ENCODE measurements around the gene SLC4A2.

The SLC4A2 gene

DNA sequence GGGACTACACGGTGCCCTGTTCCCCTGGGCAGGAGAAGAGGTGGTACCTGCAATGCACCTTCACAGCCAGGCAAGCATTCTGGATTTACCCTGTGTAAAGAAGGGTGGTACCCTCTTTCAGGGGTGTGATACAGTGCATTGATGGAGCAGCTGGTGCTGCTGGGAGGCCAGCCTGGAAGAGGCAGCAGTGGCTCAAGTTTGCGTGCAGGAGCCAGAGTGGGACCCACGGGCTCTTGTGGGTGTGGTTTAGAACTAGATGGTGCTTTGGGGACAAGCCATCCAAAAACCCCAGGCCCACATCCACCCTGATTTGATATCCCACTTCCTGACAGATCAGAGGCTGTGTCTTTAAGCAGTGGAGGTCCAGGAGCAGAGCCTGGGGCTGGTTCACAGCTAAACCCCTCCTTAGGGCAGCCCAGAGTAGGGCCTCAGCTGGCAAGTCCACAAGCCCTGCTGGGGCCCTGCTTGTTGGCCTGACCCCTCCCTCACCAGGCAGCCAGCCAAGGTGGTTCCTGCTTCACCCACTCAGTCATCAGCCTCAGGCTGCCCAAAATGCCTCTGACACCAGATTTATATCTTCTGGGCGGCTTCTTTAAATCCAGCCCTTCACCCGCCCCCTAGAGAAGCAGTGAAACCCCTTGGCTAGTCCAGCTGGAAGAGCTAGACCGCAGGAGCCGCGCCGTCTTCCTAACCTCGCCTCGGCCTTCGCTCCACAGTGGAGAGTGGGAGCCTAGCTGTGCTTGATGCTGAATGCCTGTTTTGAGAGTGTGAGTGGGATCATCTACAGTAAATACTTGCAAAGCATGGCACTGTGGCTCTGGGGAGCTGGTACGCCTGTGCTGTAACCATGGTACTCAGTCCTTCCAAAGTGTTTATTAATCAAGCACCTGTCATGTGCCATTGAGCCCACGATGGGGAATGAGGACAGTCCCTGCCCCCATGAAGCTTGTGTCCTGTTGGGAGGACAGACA lies 12.5 kb upstream of the SLC4A2 start:
- DNase-seq = no peak

GRCh38 chr7:151047976-151048815 lies 11.2 kb upstream of the SLC4A2 start, which contains the start of gene ASIC3:
Gene ASIC3 (plus strand): TSS chr7:151048531. CDS start chr7:151048886, 355 bp downstream.
- DNase-seq = no peak

- DNase-seq = no peak
These were observed 10.4 kb upstream of the SLC4A2 start for GRCh38 chr7:151048911-151049463.

- DNase-seq = peak; percentile 57
These were observed 8.3 kb upstream of the SLC4A2 start for GRCh38 chr7:151051108-151051507.

GRCh38 chr7:151053096-151053495 lies 6.3 kb upstream of the SLC4A2 start:
- no peak for DNase-seq

DNA sequence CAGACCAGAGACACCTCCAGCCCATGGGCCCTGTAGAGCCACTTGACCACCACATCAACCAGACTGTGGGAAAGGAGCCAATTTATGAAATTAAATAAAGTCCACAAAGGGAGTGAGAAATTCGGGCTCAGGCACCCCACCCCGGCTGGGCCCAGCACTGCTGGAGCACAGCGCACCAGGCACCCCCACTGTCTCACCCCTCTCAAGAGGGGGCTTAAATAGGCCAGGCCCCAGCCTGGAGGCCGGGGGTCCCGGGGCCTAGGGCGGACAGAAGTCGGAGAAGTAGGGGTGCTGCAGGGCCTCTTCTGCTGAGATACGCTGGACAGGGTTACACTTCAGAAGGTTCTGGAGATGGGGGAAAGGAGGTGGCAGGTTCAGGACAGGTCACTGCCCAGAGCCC lies 5.6 kb upstream of the SLC4A2 start:
- no peak for DNase-seq

DNA sequence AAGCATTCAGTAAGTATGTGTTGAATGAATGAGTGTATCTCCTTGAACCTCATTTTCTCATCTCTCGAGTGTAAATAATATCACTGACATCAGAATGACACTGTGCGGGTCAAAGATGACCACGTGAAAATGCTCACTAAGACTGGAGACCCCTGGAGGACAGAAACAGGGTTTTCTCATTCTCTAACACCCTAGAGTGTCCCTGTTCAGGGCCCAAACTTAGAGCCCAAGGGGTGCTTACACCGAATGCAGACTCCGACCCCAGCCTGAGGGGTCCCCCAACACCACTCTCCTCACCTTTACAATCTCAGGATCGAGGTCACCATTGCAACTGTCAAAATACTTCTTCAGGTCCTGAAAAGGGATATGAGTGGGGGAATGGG lies 3.1 kb upstream of the SLC4A2 start:
- DNase-seq = no peak

- DNase-seq = no peak
These were observed 2.5 kb upstream of the SLC4A2 start for GRCh38 chr7:151056666-151057505.

GRCh38 chr7:151057506-151057988 lies 1.8 kb upstream of the SLC4A2 start, which contains the start of gene CDK5:
Gene CDK5 (minus strand): TSS chr7:151057897. CDS start chr7:151057848, 49 bp downstream.
- DNase-seq = no peak

DNA sequence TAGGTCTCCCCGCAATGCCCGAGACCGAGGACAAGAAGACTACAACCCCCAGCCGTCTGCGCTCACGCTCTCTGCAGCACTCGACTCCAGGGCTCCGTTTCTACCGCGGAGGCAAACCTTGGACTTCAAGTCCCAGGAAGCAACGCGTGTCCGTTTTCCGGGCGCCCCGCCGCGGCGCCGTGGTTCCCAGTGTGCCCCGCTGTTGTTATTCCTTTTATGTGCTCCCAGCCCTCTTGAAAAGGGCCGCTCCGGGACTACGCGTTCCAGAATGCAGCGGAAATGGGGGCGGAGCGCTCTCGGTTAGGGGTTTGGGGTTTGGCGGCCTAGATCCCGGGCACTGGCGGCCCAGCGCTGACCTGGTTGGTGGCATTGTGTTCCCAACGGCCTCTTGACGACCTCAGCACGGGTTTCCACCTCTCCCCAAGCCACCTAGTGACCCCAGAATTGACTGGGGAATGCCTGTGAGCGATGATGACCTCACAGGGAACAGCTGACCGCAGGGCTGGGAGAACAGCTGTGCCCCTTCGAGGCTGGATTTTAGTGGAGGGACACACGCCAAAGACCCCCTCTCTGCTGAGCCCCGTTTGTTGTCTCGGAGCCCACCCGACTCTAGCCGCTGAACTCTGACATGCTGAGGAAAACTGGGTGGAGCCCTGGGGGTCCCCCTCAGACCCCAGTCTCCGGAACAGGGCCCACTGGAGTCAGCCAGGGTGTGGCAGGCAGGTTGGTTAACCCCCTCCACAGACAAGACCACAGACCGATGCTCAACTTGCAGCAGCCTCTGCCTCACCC lies 1.2 kb upstream of the SLC4A2 start:
- peak; percentile 99 for DNase-seq

- DNase-seq = peak; percentile 27
These were observed 515 bp upstream of the SLC4A2 start for GRCh38 chr7:151058781-151059366.

GRCh38 chr7:151060113-151060415 lies 675 bp downstream of the SLC4A2 start:
- no peak for DNase-seq

DNA sequence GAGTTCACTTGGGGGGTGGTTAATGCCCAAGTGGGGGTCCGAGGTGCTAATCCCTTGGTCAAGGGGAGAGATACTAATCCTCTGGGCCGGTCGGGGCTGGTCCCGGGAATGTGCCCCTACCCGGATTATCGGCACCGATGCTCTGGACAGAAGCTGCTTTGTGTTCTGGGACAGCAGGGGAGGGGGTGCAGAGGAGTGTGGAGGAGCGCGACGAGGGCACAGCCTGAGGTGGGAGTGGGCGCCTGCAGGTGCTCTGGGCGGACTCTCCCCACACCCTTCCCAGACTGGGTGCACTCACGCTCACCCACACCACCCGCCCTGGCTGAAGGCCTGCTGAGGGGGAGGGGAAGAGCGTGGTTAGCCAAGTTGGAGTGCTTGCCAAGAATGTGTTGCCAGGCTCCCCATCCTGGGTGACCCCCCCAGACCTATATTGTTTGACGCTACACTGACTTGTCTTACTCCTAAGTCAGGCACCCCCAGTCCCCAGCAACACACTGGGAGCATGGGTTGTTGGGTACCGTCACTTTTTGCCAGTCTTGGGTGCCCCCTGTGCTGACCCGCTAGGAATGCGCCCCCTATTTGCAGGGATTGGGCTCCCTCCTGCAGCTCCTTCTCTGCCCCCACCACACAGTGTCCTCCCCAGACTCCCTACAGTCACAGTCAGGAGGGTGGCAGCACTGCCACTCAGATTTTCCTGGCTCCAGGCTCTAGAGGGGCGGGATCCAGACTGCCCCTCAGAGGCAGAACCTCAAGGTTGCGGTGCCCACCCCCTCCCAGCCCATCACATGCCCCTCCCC lies 1.2 kb downstream of the SLC4A2 start:
- peak; percentile 30 for DNase-seq

DNA sequence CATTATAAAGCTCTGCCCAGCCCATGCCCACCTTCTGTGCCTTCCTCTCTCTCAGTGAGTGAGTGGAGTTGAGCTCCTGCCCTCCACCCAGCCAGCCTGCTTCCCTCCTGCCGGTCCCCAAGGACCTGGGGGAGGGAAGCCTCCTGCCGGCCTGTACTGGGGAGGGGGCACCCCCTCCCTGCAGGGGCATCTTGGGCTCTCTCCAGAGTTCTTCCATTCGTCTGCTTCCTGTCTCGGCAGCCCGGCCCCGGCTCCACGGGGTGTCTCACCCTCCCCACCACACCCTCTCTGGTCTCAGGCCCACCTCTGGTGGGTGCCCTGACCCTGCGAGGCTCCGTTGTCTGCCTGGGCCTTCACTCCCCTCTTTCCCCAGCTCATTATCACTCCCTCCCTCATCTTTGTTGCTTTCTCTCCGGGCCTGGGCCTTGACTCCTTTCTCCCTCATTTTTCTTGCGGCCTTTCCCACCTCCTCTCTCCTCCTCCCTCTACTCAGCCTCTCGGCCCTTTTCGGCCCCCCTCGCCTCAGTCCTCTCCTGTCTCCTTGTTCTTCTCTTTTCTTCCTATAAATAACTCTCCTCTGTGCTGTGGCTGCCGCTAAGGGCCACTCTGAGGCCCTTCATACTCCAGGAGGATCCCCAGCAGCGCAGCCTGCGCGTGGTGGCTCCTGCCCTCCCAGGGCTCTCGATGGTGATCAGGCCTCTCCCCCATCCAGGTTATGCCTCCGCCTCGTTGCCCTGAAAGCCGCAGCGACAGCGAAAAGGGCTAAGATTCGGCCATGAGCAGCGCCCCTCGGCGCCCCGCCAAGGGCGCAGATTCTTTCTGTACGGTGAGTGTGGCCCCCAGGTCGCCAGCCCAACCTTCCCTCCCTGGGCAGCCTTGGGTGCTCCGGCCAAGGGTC lies 2.1 kb downstream of the SLC4A2 start:
- no peak for DNase-seq

- DNase-seq = no peak
These were observed 2.7 kb downstream of the SLC4A2 start for GRCh38 chr7:151062111-151062398.

GRCh38 chr7:151062399-151063211 lies 3.2 kb downstream of the SLC4A2 start:
- DNase-seq = no peak

- no peak for DNase-seq
These were observed 3.8 kb downstream of the SLC4A2 start for GRCh38 chr7:151063212-151063561.

GRCh38 chr7:151064454-151064853 lies 5.1 kb downstream of the SLC4A2 start:
- DNase-seq = no peak

- DNase-seq = no peak
These were observed 5.6 kb downstream of the SLC4A2 start for GRCh38 chr7:151064993-151065392.

Data from activated CD4-positive, alpha-beta T cell treated with anti-CD3 and anti-CD28 coated beads, Interleukin-2, Interleukin-6, amounts not matched to agents 100 ng/mL and 50 ng/mL, durations not matched to agents 16 hours and 8 hours (primary cell).